AG10803 (cell line): ENCODE data around the gene PELI2.

ENCODE experiments used
- DNase-seq: peaks from one replicate; pipeline ENCODE4 v3.0.0; 2010; ENCODE audit warnings: low read depth
- H3K4me3 ChIP-seq: 2 replicates; pipeline ENCODE4 v1.5.1; 2011; ENCODE audit warnings: mild to moderate bottlenecking, low read length, control low read depth
- CTCF ChIP-seq: conservative IDR thresholded peaks from 2 replicates; pipeline ENCODE4 v1.5.1; 2011; ENCODE audit warnings: mild to moderate bottlenecking, low read length, control low read depth, inconsistent platforms

The PELI2 gene

GRCh38 chr14:56131865-56132833, 13.9 kb downstream of the PELI2 start:
- no peak for TF ChIP-seq CTCF
- DNase-seq = no peak
- H3K4me3 ChIP-seq = no peak overlapping the region

- no peak for TF ChIP-seq CTCF
- H3K4me3 ChIP-seq = no peak overlapping the region
- DNase-seq = no peak
Observed at GRCh38 chr14:56133547-56133946, 15.3 kb downstream of the PELI2 start.

- no peak for DNase-seq
- TF ChIP-seq CTCF = no peak; the same call in 1 of the 2 replicates
- H3K4me3 ChIP-seq = no peak overlapping the region
Observed at GRCh38 chr14:56135001-56135400, 16.8 kb downstream of the PELI2 start.

- DNase-seq = no peak
- H3K4me3 ChIP-seq = no peak overlapping the region
- TF ChIP-seq CTCF = no peak
Observed at GRCh38 chr14:56135668-56136067, 17.5 kb downstream of the PELI2 start.

- H3K4me3 ChIP-seq = no peak overlapping the region
- TF ChIP-seq CTCF = no peak
- no peak for DNase-seq
Observed at GRCh38 chr14:56136571-56137452, 18.6 kb downstream of the PELI2 start.

GRCh38 chr14:56137453-56137807, 19.2 kb downstream of the PELI2 start:
- no peak for TF ChIP-seq CTCF
- no peak for DNase-seq

More at GRCh38 chr14:56137453-56137807, 19.2 kb downstream of the PELI2 start:
- no peak overlapping the region for H3K4me3 ChIP-seq
